ENCODE results near the gene USP47.

The USP47 gene

GRCh38 chr11:11884351-11884750 is 42.6 kb downstream of the USP47 start:
- no peak for TF ChIP-seq CTCF (IDR thresholded peaks at IDR 0.05; ENCODE audit: low read length, missing control alignments)
- H3K4me3 ChIP-seq (replicated peaks; ENCODE audit: low read depth, low read length): no peak overlapping the region

GRCh38 chr11:11884774-11885481 is 43.2 kb downstream of the USP47 start:
- no peak for DNase-seq (ENCODE audit: low read depth)
- no peak overlapping the region for H3K4me3 ChIP-seq (replicated peaks; ENCODE audit: low read depth, low read length)
- TF ChIP-seq CTCF (IDR thresholded peaks at IDR 0.05; ENCODE audit: low read length, missing control alignments): no peak

More at GRCh38 chr11:11884351-11884750, 42.6 kb downstream of the USP47 start:
- no peak for DNase-seq (ENCODE audit: low read depth)

GRCh38 chr11:11894486-11894885 is 52.7 kb downstream of the USP47 start:
- no peak overlapping the region for H3K4me3 ChIP-seq (replicated peaks; ENCODE audit: low read depth, low read length)
- no peak for DNase-seq (ENCODE audit: low read depth)
- no peak for TF ChIP-seq CTCF (IDR thresholded peaks at IDR 0.05; ENCODE audit: low read length, missing control alignments)

GRCh38 chr11:11895672-11896071 is 53.9 kb downstream of the USP47 start:
- peak; percentile 26 for DNase-seq (ENCODE audit: low read depth)
- peak; percentile 27 for TF ChIP-seq CTCF (IDR thresholded peaks at IDR 0.05; ENCODE audit: low read length, missing control alignments)
- no peak overlapping the region for H3K4me3 ChIP-seq (replicated peaks; ENCODE audit: low read depth, low read length)

GRCh38 chr11:11898648-11899047 is 56.9 kb downstream of the USP47 start:
- DNase-seq (ENCODE audit: low read depth): no peak
- no peak for TF ChIP-seq CTCF (IDR thresholded peaks at IDR 0.05; ENCODE audit: low read length, missing control alignments)
- no peak overlapping the region for H3K4me3 ChIP-seq (replicated peaks; ENCODE audit: low read depth, low read length)

GRCh38 chr11:11899401-11899800 is 57.6 kb downstream of the USP47 start:
- no peak for DNase-seq (ENCODE audit: low read depth)
- no peak overlapping the region for H3K4me3 ChIP-seq (replicated peaks; ENCODE audit: low read depth, low read length)
- TF ChIP-seq CTCF (IDR thresholded peaks at IDR 0.05; ENCODE audit: low read length, missing control alignments): no peak

- no peak overlapping the region for H3K4me3 ChIP-seq (replicated peaks; ENCODE audit: low read depth, low read length)
- no peak for DNase-seq (ENCODE audit: low read depth)
- no peak for TF ChIP-seq CTCF (IDR thresholded peaks at IDR 0.05; ENCODE audit: low read length, missing control alignments)
Observed at GRCh38 chr11:11901929-11902328, 60.2 kb downstream of the USP47 start.

Data from fibroblast of pulmonary artery (primary cell).